OCI-LY3 (cell line): ENCODE results near the gene SPATA12.

ENCODE experiments used
- EZH2phosphoT487 ChIP-seq: fragments of 200-600 bp; shearing (Covaris generic); IDR thresholded peaks from 2 replicates; pipeline ENCODE4 v1.6.1; 2018; ENCODE audit warnings: antibody characterized with exemption, mixed run types, low read depth
- TF ChIP-seq, protein P1 (sequence below): fragments of 200-600, 300-600 bp; sonication (generic); IDR thresholded peaks from 2 replicates; pipeline ENCODE4 v1.5.1; 2014; ENCODE audit warnings: antibody characterized with exemption, low read length, low read depth

DNA sequence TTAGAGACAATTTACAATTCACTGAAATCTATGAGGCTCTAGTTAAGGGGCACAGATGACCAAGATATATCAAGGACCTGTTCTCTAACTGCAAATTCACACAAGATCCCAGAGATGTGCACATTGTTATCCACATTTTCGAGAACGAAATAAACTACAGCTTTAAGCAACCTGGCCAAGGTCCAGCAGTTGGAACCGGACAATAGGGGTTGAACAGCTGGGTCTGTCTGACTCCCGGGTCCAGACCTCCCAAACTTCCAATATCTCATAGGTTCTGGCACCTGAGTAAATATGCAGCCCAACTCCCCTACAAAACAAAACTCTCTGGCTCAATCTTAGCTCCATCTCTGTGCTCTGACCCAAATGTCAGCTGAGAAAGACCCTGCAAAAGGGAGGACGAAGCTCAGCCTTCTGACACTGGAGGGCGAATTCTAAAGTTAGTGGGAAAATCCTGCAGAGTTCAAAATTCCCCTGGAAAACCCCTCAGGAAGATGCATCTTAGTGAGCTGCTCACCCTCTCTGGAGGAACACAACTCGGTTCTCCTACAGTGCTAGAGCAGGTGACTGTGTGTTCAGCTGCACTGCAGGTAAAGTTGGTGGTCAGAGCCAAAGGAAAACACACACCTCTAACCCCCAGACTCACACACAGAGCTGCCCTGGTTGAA lies 14.2 kb upstream of the SPATA12 start:
- TF ChIP-seq, protein P1, sequence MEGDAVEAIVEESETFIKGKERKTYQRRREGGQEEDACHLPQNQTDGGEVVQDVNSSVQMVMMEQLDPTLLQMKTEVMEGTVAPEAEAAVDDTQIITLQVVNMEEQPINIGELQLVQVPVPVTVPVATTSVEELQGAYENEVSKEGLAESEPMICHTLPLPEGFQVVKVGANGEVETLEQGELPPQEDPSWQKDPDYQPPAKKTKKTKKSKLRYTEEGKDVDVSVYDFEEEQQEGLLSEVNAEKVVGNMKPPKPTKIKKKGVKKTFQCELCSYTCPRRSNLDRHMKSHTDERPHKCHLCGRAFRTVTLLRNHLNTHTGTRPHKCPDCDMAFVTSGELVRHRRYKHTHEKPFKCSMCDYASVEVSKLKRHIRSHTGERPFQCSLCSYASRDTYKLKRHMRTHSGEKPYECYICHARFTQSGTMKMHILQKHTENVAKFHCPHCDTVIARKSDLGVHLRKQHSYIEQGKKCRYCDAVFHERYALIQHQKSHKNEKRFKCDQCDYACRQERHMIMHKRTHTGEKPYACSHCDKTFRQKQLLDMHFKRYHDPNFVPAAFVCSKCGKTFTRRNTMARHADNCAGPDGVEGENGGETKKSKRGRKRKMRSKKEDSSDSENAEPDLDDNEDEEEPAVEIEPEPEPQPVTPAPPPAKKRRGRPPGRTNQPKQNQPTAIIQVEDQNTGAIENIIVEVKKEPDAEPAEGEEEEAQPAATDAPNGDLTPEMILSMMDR: no peak
- no peak for TF ChIP-seq EZH2phosphoT487
